Karpas-422 (cell line): ENCODE measurements around the gene CADPS. TPM values are rescaled to one million over a fixed set of nuclear protein-coding genes. Genes with fewer than 3 reads are reported as not detected.

ENCODE experiments used
- DNase-seq: peaks from one replicate; pipeline ENCODE4 v3.0.0-alpha.2; 2015
- H2AFZ ChIP-seq: fragments of 200-600 bp; sonication (generic); 2 replicates; pipeline ENCODE4 v1.6.1; 2014; ENCODE audit warnings: antibody characterized with exemption, low read length, mixed read lengths
- H3K27ac ChIP-seq: fragments of 200-600 bp; sonication (generic); 2 replicates; pipeline ENCODE4 v1.5.1; 2014; ENCODE audit warnings: mild to moderate bottlenecking, low read length, moderate library complexity
- H3K27me3 ChIP-seq: fragments of 200-600 bp; sonication (generic); 2 replicates; pipeline ENCODE4 v1.6.1; 2014; ENCODE audit warnings: low read length, mixed read lengths
- H3K36me3 ChIP-seq: fragments of 200-600 bp; sonication (generic); 2 replicates; pipeline ENCODE4 v1.6.1; 2014; ENCODE audit warnings: low read length, mixed read lengths; ENCODE audit not compliant: insufficient read depth
- H3K4me1 ChIP-seq: fragments of 200-600 bp; sonication (generic); 2 replicates; pipeline ENCODE4 v1.6.1; 2014; ENCODE audit warnings: mild to moderate bottlenecking, low read length, mixed read lengths
- H3K4me2 ChIP-seq: fragments of 200-600 bp; sonication (generic); 2 replicates; pipeline ENCODE4 v1.6.1; 2014; ENCODE audit warnings: low read length, low read depth, mild to moderate bottlenecking; ENCODE audit not compliant: poor library complexity, severe bottlenecking
- H3K4me3 ChIP-seq: fragments of 200-600 bp; sonication (generic); 2 replicates; pipeline ENCODE4 v1.5.1; 2014; ENCODE audit warnings: mild to moderate bottlenecking, antibody characterized with exemption, low read length, mixed read lengths
- H3K79me2 ChIP-seq: fragments of 200-600 bp; sonication (generic); 2 replicates; pipeline ENCODE4 v1.6.1; 2014; ENCODE audit warnings: mild to moderate bottlenecking, low read length, mixed read lengths
- H3K9ac ChIP-seq: fragments of 200-600 bp; sonication (generic); 2 replicates; pipeline ENCODE4 v1.6.0; 2014; ENCODE audit warnings: low read length
- H3K9me2 ChIP-seq: fragments of 200-600 bp; sonication (generic), shearing (Covaris generic); replicated peaks from 2 replicates; pipeline ENCODE4 v1.6.0; 2014; ENCODE audit warnings: mild to moderate bottlenecking, low read length, moderate library complexity; ENCODE audit not compliant: insufficient read depth
- H3K9me3 ChIP-seq: fragments of 300-700, 200-600 bp; sonication (generic); 2 replicates; pipeline ENCODE4 v1.6.1; 2014; ENCODE audit warnings: low read length, mixed read lengths
- H4K20me1 ChIP-seq: fragments of 200-600 bp; sonication (generic); 2 replicates; pipeline ENCODE4 v1.6.1; 2014; ENCODE audit warnings: mild to moderate bottlenecking, antibody characterized with exemption, low read length, low read depth; ENCODE audit not compliant: insufficient read depth
- total RNA-seq: library from RNA; depleted of rRNA; stranded (reverse); fragments of >200 nt; shearing (Covaris generic); gene quantifications from 2 replicates; pipeline ENCODE4 v1.2.3, GENCODE V29; 2014; ENCODE audit warnings: low replicate concordance

CADPS gene
- total RNA-seq, 1 experiment from 2014 or later = 1.9 TPM

- Histone ChIP-seq H4K20me1 (no peaks in the 10 kb centered on the region), H3K27ac (no peak overlapping the region), H3K79me2 (no peaks in the 10 kb centered on the region), H3K4me2 (no peak overlapping the region), H3K36me3 (no peaks in the 10 kb centered on the region), H2AFZ (no peak overlapping the region), H3K9me2 (no peaks in the 10 kb centered on the region), H3K27me3 (no peaks in the 10 kb centered on the region), H3K9me3 (no peaks in the 10 kb centered on the region), H3K4me3 (no peak overlapping the region), H3K9ac (no peak overlapping the region), H3K4me1 (peaks cover 11% of the 10 kb centered on the region)
- no peak for DNase-seq
Measured at GRCh38 chr3:62703451-62704167, 171.6 kb downstream of the CADPS start.

GRCh38 chr3:62700357-62700756 lies 174.9 kb downstream of the CADPS start:
- no peak overlapping the region for H2AFZ ChIP-seq
- H3K27ac ChIP-seq = no peak overlapping the region
- H3K4me2 ChIP-seq = no peak overlapping the region
- H3K4me1 ChIP-seq = peaks cover 12% of the 10 kb centered on the region
- H3K4me3 ChIP-seq = no peak overlapping the region
- no peak for DNase-seq
- no peaks in the 10 kb centered on the region for H3K9me3 ChIP-seq
- no peaks in the 10 kb centered on the region for H3K36me3 ChIP-seq
- no peaks in the 10 kb centered on the region for H3K9me2 ChIP-seq
- H3K79me2 ChIP-seq = no peaks in the 10 kb centered on the region
- H3K9ac ChIP-seq = no peak overlapping the region
- H4K20me1 ChIP-seq = no peaks in the 10 kb centered on the region
- H3K27me3 ChIP-seq = no peaks in the 10 kb centered on the region

- Histone ChIP-seq H3K27me3 (no peaks in the 10 kb centered on the region), H4K20me1 (no peaks in the 10 kb centered on the region), H2AFZ (no peak overlapping the region), H3K79me2 (no peaks in the 10 kb centered on the region), H3K9me2 (no peaks in the 10 kb centered on the region), H3K9me3 (no peaks in the 10 kb centered on the region), H3K4me3 (no peak overlapping the region), H3K9ac (no peak overlapping the region), H3K4me2 (no peak overlapping the region), H3K27ac (no peak overlapping the region), H3K4me1 (peaks cover 12% of the 10 kb centered on the region), H3K36me3 (no peaks in the 10 kb centered on the region)
- DNase-seq = no peak
Measured at GRCh38 chr3:62699728-62700127, 175.5 kb downstream of the CADPS start.

GRCh38 chr3:62696011-62696410 lies 179.2 kb downstream of the CADPS start:
- no peak for DNase-seq
- Histone ChIP-seq H2AFZ (no peak overlapping the region), H3K9me3 (no peaks in the 10 kb centered on the region)

GRCh38 chr3:62688812-62689211 lies 186.4 kb downstream of the CADPS start:
- H3K4me1 ChIP-seq = peaks cover 7% of the 10 kb centered on the region; the same call in 1 of the 2 replicates
- no peaks in the 10 kb centered on the region for H3K79me2 ChIP-seq
- H3K27me3 ChIP-seq = no peaks in the 10 kb centered on the region
- no peak overlapping the region for H3K9ac ChIP-seq
- no peak for DNase-seq
- no peaks in the 10 kb centered on the region for H4K20me1 ChIP-seq
- H3K36me3 ChIP-seq = no peaks in the 10 kb centered on the region
- H3K4me3 ChIP-seq = no peak overlapping the region
- no peak overlapping the region for H3K27ac ChIP-seq
- no peaks in the 10 kb centered on the region for H3K9me2 ChIP-seq
- no peak overlapping the region for H3K4me2 ChIP-seq
- H3K9me3 ChIP-seq = no peaks in the 10 kb centered on the region
- H2AFZ ChIP-seq = no peak overlapping the region

More at GRCh38 chr3:62696011-62696410, 179.2 kb downstream of the CADPS start:
- Histone ChIP-seq H4K20me1 (no peaks in the 10 kb centered on the region), H3K9me2 (no peaks in the 10 kb centered on the region), H3K27me3 (no peaks in the 10 kb centered on the region), H3K79me2 (no peaks in the 10 kb centered on the region), H3K27ac (no peak overlapping the region), H3K4me2 (no peak overlapping the region), H3K4me1 (peaks cover 5% of the 10 kb centered on the region; the same call in 1 of the 2 replicates), H3K4me3 (no peak overlapping the region), H3K9ac (no peak overlapping the region), H3K36me3 (no peaks in the 10 kb centered on the region)

GRCh38 chr3:62688050-62688449 lies 187.2 kb downstream of the CADPS start:
- peaks cover 7% of the 10 kb centered on the region; the same call in 1 of the 2 replicates for H3K4me1 ChIP-seq
- no peaks in the 10 kb centered on the region for H4K20me1 ChIP-seq
- H3K36me3 ChIP-seq = no peaks in the 10 kb centered on the region
- no peak overlapping the region for H2AFZ ChIP-seq
- H3K9me3 ChIP-seq = no peaks in the 10 kb centered on the region
- no peaks in the 10 kb centered on the region for H3K9me2 ChIP-seq
- no peaks in the 10 kb centered on the region for H3K79me2 ChIP-seq
- H3K4me2 ChIP-seq = no peak overlapping the region
- no peak overlapping the region for H3K4me3 ChIP-seq
- no peak overlapping the region for H3K9ac ChIP-seq
- no peaks in the 10 kb centered on the region for H3K27me3 ChIP-seq
- DNase-seq = no peak
- no peak overlapping the region for H3K27ac ChIP-seq

GRCh38 chr3:62686503-62687294 lies 188.5 kb downstream of the CADPS start:
- H4K20me1 ChIP-seq = no peaks in the 10 kb centered on the region
- no peak overlapping the region for H2AFZ ChIP-seq
- no peak overlapping the region for H3K9ac ChIP-seq
- no peak overlapping the region for H3K4me3 ChIP-seq
- no peak overlapping the region for H3K4me2 ChIP-seq
- no peaks in the 10 kb centered on the region for H3K9me3 ChIP-seq
- peaks cover 7% of the 10 kb centered on the region; the same call in 1 of the 2 replicates for H3K4me1 ChIP-seq
- no peaks in the 10 kb centered on the region for H3K36me3 ChIP-seq
- H3K79me2 ChIP-seq = no peaks in the 10 kb centered on the region
- no peak overlapping the region for H3K27ac ChIP-seq
- no peak for DNase-seq
- no peaks in the 10 kb centered on the region for H3K27me3 ChIP-seq
- no peaks in the 10 kb centered on the region for H3K9me2 ChIP-seq

GRCh38 chr3:62682826-62683225 lies 192.4 kb downstream of the CADPS start:
- Histone ChIP-seq H3K9me3 (no peaks in the 10 kb centered on the region), H4K20me1 (no peaks in the 10 kb centered on the region), H3K36me3 (no peaks in the 10 kb centered on the region), H3K9me2 (no peaks in the 10 kb centered on the region), H3K79me2 (no peaks in the 10 kb centered on the region), H2AFZ (no peak overlapping the region), H3K27me3 (no peaks in the 10 kb centered on the region), H3K27ac (no peak overlapping the region), H3K4me1 (peaks cover 7% of the 10 kb centered on the region; the same call in 1 of the 2 replicates), H3K9ac (no peak overlapping the region), H3K4me3 (no peak overlapping the region), H3K4me2 (no peak overlapping the region)
- DNase-seq = no peak
